ENCODE data around the gene CDC42EP4. TPM values are rescaled to one million over a fixed set of nuclear protein-coding genes. Genes with fewer than 3 reads are reported as not detected.

Gene CDC42EP4
- total and polyA plus RNA-seq, 2 donors (not counting 1 experiment from before 2014, with no cell fraction given), result 20.9 to 34.2 TPM

DNA sequence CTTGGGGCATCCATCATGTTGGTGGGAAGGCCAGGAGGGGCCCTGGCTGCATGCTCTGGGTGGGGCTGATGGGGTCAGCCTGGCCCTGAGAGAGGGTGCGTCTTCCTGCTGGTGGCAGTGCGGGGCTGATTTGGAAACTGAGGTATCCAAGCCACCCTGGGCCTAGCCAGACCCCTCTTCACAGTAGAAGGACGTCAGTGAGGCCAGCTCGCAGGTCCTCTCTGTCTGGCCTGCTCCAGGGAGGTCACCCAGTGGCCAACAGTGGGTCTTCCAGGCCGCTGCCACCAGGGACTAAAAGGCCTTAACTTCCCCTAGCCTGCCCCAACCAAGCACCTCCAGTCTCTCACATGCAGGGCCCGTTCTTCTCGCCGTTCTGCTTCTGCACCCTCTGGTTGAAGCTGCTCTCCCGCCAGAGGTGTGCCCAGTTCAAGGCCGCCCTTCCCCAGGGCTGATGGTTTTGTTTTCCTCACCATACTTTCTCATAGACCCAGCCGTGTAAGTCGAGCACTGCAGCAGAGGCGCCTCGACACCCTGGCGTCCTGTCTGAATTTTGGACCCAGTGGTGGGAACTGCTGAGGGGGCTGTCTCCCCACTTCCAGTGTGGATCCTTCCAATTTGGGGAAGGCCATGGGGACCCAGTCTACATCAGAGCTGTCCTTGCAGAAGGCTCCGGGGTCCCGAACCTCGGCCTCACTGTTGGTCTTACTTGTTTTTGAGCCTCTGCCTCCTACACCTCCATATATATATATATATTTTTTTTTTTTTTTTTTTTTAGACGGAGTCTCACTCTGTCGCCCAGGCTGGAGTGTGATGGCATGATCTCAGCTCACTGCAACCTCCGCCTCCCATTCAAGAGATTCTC, 42.9 kb upstream of the CDC42EP4 start:
- Histone ChIP-seq H3K36me3 (ENCODE audit: control insufficient read depth, insufficient read depth, low read length) (no peaks in the 10 kb centered on the region), H3K27me3 (ENCODE audit: control insufficient read depth, insufficient read depth, low read length) (no peaks in the 10 kb centered on the region), H3K4me2 (ENCODE audit: extremely low read depth, insufficient read depth, low read length) (no peak overlapping the region), H4K20me1 (ENCODE audit: control insufficient read depth, extremely low read depth, insufficient read depth, low read length) (no peaks in the 10 kb centered on the region), H3K9ac (ENCODE audit: insufficient read depth, low read length) (no peak overlapping the region), H3K9me3 (ENCODE audit: control insufficient read depth, insufficient read depth, low read depth, low read length) (no peaks in the 10 kb centered on the region), H3K27ac (ENCODE audit: insufficient read depth, low read length) (no peak overlapping the region), H3K4me3 (replicated peaks in 1 of 4; ENCODE audit: control extremely low read depth in 1 of 4, insufficient read depth in 1 of 4, low read depth in 3 of 4, low read length in 4 of 4) (no peak overlapping the region), H3K79me2 (ENCODE audit: control insufficient read depth, insufficient read depth, low read length) (no peaks in the 10 kb centered on the region), H2AFZ (ENCODE audit: low read length) (no peak overlapping the region), H3K4me1 (ENCODE audit: control insufficient read depth, extremely low read depth, insufficient read depth, low read length) (no peaks in the 10 kb centered on the region)
- no peak for DNase-seq (ENCODE audit: low read depth in 2 of 2)
- TF ChIP-seq EZH2 (IDR thresholded peaks at IDR 0.05; ENCODE audit: low read length, missing control alignments), result no peak
- TF ChIP-seq, protein P1, sequence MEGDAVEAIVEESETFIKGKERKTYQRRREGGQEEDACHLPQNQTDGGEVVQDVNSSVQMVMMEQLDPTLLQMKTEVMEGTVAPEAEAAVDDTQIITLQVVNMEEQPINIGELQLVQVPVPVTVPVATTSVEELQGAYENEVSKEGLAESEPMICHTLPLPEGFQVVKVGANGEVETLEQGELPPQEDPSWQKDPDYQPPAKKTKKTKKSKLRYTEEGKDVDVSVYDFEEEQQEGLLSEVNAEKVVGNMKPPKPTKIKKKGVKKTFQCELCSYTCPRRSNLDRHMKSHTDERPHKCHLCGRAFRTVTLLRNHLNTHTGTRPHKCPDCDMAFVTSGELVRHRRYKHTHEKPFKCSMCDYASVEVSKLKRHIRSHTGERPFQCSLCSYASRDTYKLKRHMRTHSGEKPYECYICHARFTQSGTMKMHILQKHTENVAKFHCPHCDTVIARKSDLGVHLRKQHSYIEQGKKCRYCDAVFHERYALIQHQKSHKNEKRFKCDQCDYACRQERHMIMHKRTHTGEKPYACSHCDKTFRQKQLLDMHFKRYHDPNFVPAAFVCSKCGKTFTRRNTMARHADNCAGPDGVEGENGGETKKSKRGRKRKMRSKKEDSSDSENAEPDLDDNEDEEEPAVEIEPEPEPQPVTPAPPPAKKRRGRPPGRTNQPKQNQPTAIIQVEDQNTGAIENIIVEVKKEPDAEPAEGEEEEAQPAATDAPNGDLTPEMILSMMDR (conservative IDR thresholded peaks at IDR 0.05 in 1 of 2, IDR thresholded peaks at IDR 0.05 in 1 of 2; ENCODE audit: low read depth in 1 of 2, low read length in 2 of 2), result no peak

DNA sequence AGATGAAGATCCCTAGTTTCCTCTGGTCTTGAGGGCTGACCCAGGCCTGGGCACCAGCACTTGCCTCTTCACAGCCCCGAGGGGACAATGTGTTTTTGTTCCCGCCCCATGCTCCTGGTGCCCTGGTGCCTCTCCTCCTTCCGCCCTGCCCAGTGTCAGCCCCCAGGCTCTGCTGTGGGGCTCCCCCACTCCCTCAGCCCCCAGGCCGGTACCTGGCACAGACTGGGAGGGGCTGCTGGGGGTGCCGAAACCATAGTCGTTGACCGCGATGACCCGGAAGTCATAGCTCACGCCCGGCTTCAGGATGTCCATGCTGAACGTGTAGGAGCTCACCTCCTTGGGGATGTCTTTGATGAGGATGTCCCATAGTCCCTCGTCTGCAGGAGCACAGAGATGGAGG, 40.5 kb upstream of the CDC42EP4 start:
- no peak for DNase-seq (ENCODE audit: low read depth in 2 of 2)
- Histone ChIP-seq H3K4me1 (ENCODE audit: control insufficient read depth, extremely low read depth, insufficient read depth, low read length) (no peaks in the 10 kb centered on the region), H4K20me1 (ENCODE audit: control insufficient read depth, extremely low read depth, insufficient read depth, low read length) (no peaks in the 10 kb centered on the region), H3K27me3 (ENCODE audit: control insufficient read depth, insufficient read depth, low read length) (no peaks in the 10 kb centered on the region), H3K4me3 (replicated peaks in 1 of 4; ENCODE audit: control extremely low read depth in 1 of 4, insufficient read depth in 1 of 4, low read depth in 3 of 4, low read length in 4 of 4) (no peak overlapping the region), H3K27ac (ENCODE audit: insufficient read depth, low read length) (no peak overlapping the region), H3K36me3 (ENCODE audit: control insufficient read depth, insufficient read depth, low read length) (no peaks in the 10 kb centered on the region), H2AFZ (ENCODE audit: low read length) (no peak overlapping the region), H3K79me2 (ENCODE audit: control insufficient read depth, insufficient read depth, low read length) (no peaks in the 10 kb centered on the region), H3K9me3 (ENCODE audit: control insufficient read depth, insufficient read depth, low read depth, low read length) (no peaks in the 10 kb centered on the region), H3K9ac (ENCODE audit: insufficient read depth, low read length) (no peak overlapping the region), H3K4me2 (ENCODE audit: extremely low read depth, insufficient read depth, low read length) (no peak overlapping the region)
- TF ChIP-seq EZH2 (IDR thresholded peaks at IDR 0.05; ENCODE audit: low read length, missing control alignments), result no peak
- TF ChIP-seq, protein P1 (conservative IDR thresholded peaks at IDR 0.05 in 1 of 2, IDR thresholded peaks at IDR 0.05 in 1 of 2; ENCODE audit: low read depth in 1 of 2, low read length in 2 of 2), result no peak

DNA sequence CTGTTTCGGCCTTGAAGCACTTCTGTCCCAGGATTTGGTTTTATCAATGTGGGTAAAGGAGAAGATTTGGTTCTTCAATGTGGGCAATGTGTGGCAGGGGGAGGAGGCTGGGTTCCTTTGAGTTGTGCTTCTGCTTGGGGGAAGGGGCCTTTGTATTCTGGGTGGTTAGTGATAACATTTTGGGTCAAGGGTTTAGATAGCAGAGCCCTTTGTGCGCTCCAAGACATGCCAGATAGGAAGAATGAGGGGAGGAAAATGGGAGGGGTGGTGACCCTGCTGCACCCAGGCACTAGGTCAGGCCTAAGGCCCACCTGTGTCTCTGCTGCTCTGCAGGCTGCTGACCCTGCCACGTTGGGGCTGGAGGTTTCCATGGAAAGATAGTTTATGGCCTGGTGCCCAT, 40.0 kb upstream of the CDC42EP4 start:
- Histone ChIP-seq H4K20me1 (ENCODE audit: control insufficient read depth, extremely low read depth, insufficient read depth, low read length) (no peaks in the 10 kb centered on the region), H3K4me2 (ENCODE audit: extremely low read depth, insufficient read depth, low read length) (no peak overlapping the region), H3K9me3 (ENCODE audit: control insufficient read depth, insufficient read depth, low read depth, low read length) (no peaks in the 10 kb centered on the region), H3K36me3 (ENCODE audit: control insufficient read depth, insufficient read depth, low read length) (no peaks in the 10 kb centered on the region), H3K79me2 (ENCODE audit: control insufficient read depth, insufficient read depth, low read length) (no peaks in the 10 kb centered on the region), H3K9ac (ENCODE audit: insufficient read depth, low read length) (no peak overlapping the region), H3K27ac (ENCODE audit: insufficient read depth, low read length) (no peak overlapping the region), H3K4me3 (replicated peaks in 1 of 4; ENCODE audit: control extremely low read depth in 1 of 4, insufficient read depth in 1 of 4, low read depth in 3 of 4, low read length in 4 of 4) (no peak overlapping the region), H2AFZ (ENCODE audit: low read length) (no peak overlapping the region), H3K4me1 (ENCODE audit: control insufficient read depth, extremely low read depth, insufficient read depth, low read length) (no peaks in the 10 kb centered on the region), H3K27me3 (ENCODE audit: control insufficient read depth, insufficient read depth, low read length) (no peaks in the 10 kb centered on the region)
- TF ChIP-seq, protein P1 (conservative IDR thresholded peaks at IDR 0.05 in 1 of 2, IDR thresholded peaks at IDR 0.05 in 1 of 2; ENCODE audit: low read depth in 1 of 2, low read length in 2 of 2), result no peak
- TF ChIP-seq EZH2 (IDR thresholded peaks at IDR 0.05; ENCODE audit: low read length, missing control alignments), result no peak
- DNase-seq (ENCODE audit: low read depth in 2 of 2), result no peak

Data from fibroblast of lung (primary cell).